Neural progenitor cell (in vitro differentiated cells): ENCODE measurements around the gene STOML1.

Source experiments
- EZH2 ChIP-seq: fragments of 200-600 bp; sonication (generic); IDR thresholded peaks from 2 replicates; pipeline ENCODE4 v1.6.1; 2017; ENCODE audit warnings: antibody characterized with exemption, mild to moderate bottlenecking, moderate library complexity
- TF ChIP-seq, protein P1 (sequence below): fragments of 200-600 bp; sonication (generic); IDR thresholded peaks from 2 replicates; pipeline ENCODE4 v1.5.1; 2017; ENCODE audit warnings: antibody characterized with exemption, mild to moderate bottlenecking

DNA sequence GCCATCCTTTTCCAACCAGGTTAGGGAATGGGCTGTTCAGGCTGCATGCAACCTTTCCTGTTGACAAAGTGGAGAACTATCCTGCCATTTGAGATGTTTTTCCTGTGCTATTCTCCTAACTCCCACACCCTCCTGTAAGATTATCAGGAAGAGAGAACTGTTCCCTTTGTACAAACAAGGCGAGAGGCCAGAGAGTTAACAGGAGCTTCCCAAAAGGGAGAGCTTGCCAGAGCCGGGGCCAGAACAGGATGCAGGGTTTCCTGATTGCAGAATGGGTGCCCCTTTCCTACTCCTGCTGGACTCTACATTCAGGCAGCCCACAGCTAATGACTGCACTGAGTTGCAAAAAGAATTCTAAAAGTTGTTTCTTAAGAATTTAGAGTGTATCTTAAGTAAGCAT lies 19.5 kb upstream of the STOML1 start:
- TF ChIP-seq, protein P1, sequence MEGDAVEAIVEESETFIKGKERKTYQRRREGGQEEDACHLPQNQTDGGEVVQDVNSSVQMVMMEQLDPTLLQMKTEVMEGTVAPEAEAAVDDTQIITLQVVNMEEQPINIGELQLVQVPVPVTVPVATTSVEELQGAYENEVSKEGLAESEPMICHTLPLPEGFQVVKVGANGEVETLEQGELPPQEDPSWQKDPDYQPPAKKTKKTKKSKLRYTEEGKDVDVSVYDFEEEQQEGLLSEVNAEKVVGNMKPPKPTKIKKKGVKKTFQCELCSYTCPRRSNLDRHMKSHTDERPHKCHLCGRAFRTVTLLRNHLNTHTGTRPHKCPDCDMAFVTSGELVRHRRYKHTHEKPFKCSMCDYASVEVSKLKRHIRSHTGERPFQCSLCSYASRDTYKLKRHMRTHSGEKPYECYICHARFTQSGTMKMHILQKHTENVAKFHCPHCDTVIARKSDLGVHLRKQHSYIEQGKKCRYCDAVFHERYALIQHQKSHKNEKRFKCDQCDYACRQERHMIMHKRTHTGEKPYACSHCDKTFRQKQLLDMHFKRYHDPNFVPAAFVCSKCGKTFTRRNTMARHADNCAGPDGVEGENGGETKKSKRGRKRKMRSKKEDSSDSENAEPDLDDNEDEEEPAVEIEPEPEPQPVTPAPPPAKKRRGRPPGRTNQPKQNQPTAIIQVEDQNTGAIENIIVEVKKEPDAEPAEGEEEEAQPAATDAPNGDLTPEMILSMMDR = no peak
- TF ChIP-seq EZH2 = no peak
